Ascending aorta (tissue), 1 donor: Measurements from ENCODE around the gene EIF3C. TPM values are rescaled to one million over a fixed set of nuclear protein-coding genes. Genes with fewer than 3 reads are reported as not detected.

Source experiments
- total RNA-seq: library from RNA; depleted of rRNA; stranded (reverse); fragments of >200 nt; gene quantifications from one replicate; pipeline ENCODE4 v1.1.0, GENCODE V29; 2016

EIF3C gene
- total RNA-seq, 1 donor from 2014 or later, result 356 TPM

Other genes with a start within 250 kb of the EIF3C start
- not detected for gene NPIPB7, start 239.1 kb upstream of the EIF3C start, total RNA-seq
- gene CLN3, start 219.4 kb upstream of the EIF3C start, total RNA-seq, result 16.1 TPM
- 1.2 TPM for gene APOBR, start 216.8 kb upstream of the EIF3C start, total RNA-seq
- not detected for gene IL27, start 204.6 kb upstream of the EIF3C start, total RNA-seq
- 290 TPM for gene NUPR1, start 172.5 kb upstream of the EIF3C start, total RNA-seq
- 14.0 TPM for gene SGF29, start 157.5 kb upstream of the EIF3C start, total RNA-seq
- gene SULT1A2, start 114.4 kb upstream of the EIF3C start, total RNA-seq, result 4.3 TPM
- gene SULT1A1, start 101.4 kb upstream of the EIF3C start, total RNA-seq, result 46.2 TPM
- gene NPIPB8, start 73.4 kb upstream of the EIF3C start, total RNA-seq, result not detected
- gene NPIPB9, start 40.3 kb downstream of the EIF3C start, total RNA-seq, result not detected
- 169 TPM for gene ATXN2L, start 111.5 kb downstream of the EIF3C start, total RNA-seq
- gene TUFM, start 134.9 kb downstream of the EIF3C start, total RNA-seq, result 92.5 TPM
- 69.6 TPM for gene SH2B1, start 152.4 kb downstream of the EIF3C start, total RNA-seq
- gene ATP2A1, start 167.0 kb downstream of the EIF3C start, total RNA-seq, result not detected
- gene RABEP2, start 213.8 kb downstream of the EIF3C start, total RNA-seq, result 64.5 TPM
- gene CD19, start 220.5 kb downstream of the EIF3C start, total RNA-seq, result not detected
- 11.2 TPM for gene NFATC2IP, start 239.5 kb downstream of the EIF3C start, total RNA-seq